Suprapubic skin (tissue), 3 donors: ENCODE data around the gene BZW1.

Experiments
- CTCF ChIP-seq, 2 donors: fragments of 200-600 bp in 1 of 2; fragments of 450-650 bp in 1 of 2; sonication (generic) in 1 of 2; IDR thresholded peaks; one replicate each; pipeline ENCODE4 v1.5.1; 2016 to 2019; ENCODE audit warnings: antibody characterized with exemption in 2 of 2, mild to moderate bottlenecking in 1 of 2, moderate library complexity in 1 of 2
- EP300 ChIP-seq: sonication (generic); formaldehyde crosslinking; IDR thresholded peaks from one replicate; pipeline ENCODE4 v1.6.1; 2017; ENCODE audit warnings: antibody characterized with exemption
- POLR2A ChIP-seq, 2 donors: fragments of 450-650 bp; IDR thresholded peaks; one replicate each; pipeline ENCODE4 v1.6.1; 2017; ENCODE audit warnings: antibody characterized with exemption in 2 of 2, mild to moderate bottlenecking in 2 of 2, moderate library complexity in 2 of 2

GRCh38 chr2:200863782-200864175 lies 52.1 kb downstream of the BZW1 start:
- TF ChIP-seq CTCF (IDR thresholded peaks at IDR 0.05): no peak
- TF ChIP-seq EP300: no peak
- no peak for TF ChIP-seq POLR2A (IDR thresholded peaks at IDR 0.05)
